Panc1 (cell line): ENCODE results near the gene TMTC2.

Experiments used
- CTCF ChIP-seq: fragments of 450-650 bp; IDR thresholded peaks from 2 replicates; pipeline ENCODE4 v1.5.1; 2017; ENCODE audit warnings: mild to moderate bottlenecking
- POLR2AphosphoS5 ChIP-seq: IDR thresholded peaks from 2 replicates; pipeline ENCODE4 v1.6.1; 2012; ENCODE audit warnings: mild to moderate bottlenecking, low read depth, low read length, moderate library complexity
- REST ChIP-seq, 2 experiments: IDR thresholded peaks; 2 replicates each; pipeline ENCODE4 v1.6.1; 2011 to 2012; ENCODE audit warnings: low read depth in 2 of 2, control low read depth in 1 of 2, low read length in 1 of 2, mild to moderate bottlenecking in 1 of 2, moderate library complexity in 1 of 2; ENCODE audit not compliant: insufficient read depth in 1 of 2

DNA sequence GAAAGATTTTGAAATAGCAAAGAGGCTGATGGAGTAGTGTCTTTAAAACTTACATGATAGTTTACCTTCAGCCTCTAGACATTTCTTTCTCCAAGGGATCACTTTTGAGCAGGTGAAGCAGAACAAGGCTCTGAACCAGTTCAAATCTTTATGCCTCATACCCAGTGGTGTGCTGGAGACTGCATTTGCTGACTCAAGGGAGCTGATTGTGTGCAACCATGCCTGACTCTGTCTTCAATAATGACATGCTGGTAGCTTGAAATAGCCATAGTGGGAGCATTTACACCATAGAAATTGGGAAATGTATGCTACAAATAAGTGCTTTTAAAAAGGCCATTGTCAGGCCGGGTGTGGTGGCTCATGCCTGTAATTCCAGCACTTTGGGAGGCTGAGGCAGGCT lies 482.0 kb downstream of the TMTC2 start:
- TF ChIP-seq REST (IDR thresholded peaks at IDR 0.05; ENCODE audit: insufficient read depth in 1 of 2, low read depth in 2 of 2, low read length in 1 of 2) (no peak), CTCF (no peak), POLR2AphosphoS5 (no peak)
